IPS-20b (cell line): ENCODE results near the gene FRMPD1.

ENCODE experiments used
- H3K27ac ChIP-seq: one replicate; pipeline ENCODE4 v1.5.1; 2013; ENCODE audit warnings: low read length
- H3K27me3 ChIP-seq: 2 replicates; pipeline ENCODE4 v1.6.1; 2013; ENCODE audit warnings: mild to moderate bottlenecking, low read length, inconsistent platforms; ENCODE audit not compliant: insufficient read depth
- H3K36me3 ChIP-seq: 2 replicates; pipeline ENCODE4 v1.6.1; 2013; ENCODE audit warnings: low read depth, mild to moderate bottlenecking, inconsistent platforms, low read length, moderate library complexity; ENCODE audit not compliant: insufficient read depth
- H3K4me1 ChIP-seq: 2 replicates; pipeline ENCODE4 v1.6.1; 2013; ENCODE audit warnings: mild to moderate bottlenecking, control low read depth, inconsistent platforms, low read length, moderate library complexity; ENCODE audit not compliant: insufficient read depth
- H3K4me3 ChIP-seq: 2 replicates; pipeline ENCODE4 v1.5.1; 2013; ENCODE audit warnings: mild to moderate bottlenecking, low read length, inconsistent platforms
- H3K9ac ChIP-seq: 2 replicates; pipeline ENCODE4 v1.6.1; 2013; ENCODE audit warnings: low read depth, mild to moderate bottlenecking, inconsistent platforms, low read length, moderate library complexity
- H3K9me3 ChIP-seq: 2 replicates; pipeline ENCODE4 v1.6.1; 2013; ENCODE audit warnings: mild to moderate bottlenecking, low read depth, low read length, inconsistent platforms; ENCODE audit not compliant: insufficient read depth

The FRMPD1 gene

GRCh38 chr9:37656936-37657335 lies 6.2 kb downstream of the FRMPD1 start:
- Histone ChIP-seq H3K9ac (no peak overlapping the region), H3K27ac (no peak overlapping the region), H3K9me3 (no peaks in the 10 kb centered on the region), H3K36me3 (no peaks in the 10 kb centered on the region), H3K4me3 (no peak overlapping the region), H3K4me1 (no peaks in the 10 kb centered on the region), H3K27me3 (peaks cover 34% of the 10 kb centered on the region)

DNA sequence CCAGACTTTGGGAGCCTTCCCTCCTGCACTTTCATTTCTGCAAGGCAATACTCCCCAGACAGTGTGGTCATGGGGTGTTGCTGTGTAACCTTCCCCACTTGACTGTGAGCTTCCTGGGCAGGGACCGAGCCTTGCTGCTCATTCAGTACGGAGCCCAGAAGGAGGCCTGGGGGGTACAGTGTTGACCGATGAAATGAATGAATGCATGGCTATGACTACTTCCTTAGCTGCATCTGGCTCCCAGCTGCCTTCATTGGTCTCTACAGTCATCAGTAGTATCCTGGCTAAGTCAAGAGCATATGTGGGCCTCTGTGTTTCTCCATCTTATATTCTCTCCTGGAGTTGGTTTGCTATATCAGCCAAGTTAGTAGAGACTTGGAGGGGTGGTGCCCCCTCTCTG lies 9.9 kb downstream of the FRMPD1 start:
- Histone ChIP-seq H3K27me3 (no peaks in the 10 kb centered on the region; the same call in 1 of the 2 replicates), H3K27ac (no peak overlapping the region), H3K36me3 (no peaks in the 10 kb centered on the region), H3K9me3 (no peaks in the 10 kb centered on the region), H3K4me1 (peaks cover 4% of the 10 kb centered on the region; the same call in 1 of the 2 replicates), H3K4me3 (no peak overlapping the region), H3K9ac (no peak overlapping the region)

DNA sequence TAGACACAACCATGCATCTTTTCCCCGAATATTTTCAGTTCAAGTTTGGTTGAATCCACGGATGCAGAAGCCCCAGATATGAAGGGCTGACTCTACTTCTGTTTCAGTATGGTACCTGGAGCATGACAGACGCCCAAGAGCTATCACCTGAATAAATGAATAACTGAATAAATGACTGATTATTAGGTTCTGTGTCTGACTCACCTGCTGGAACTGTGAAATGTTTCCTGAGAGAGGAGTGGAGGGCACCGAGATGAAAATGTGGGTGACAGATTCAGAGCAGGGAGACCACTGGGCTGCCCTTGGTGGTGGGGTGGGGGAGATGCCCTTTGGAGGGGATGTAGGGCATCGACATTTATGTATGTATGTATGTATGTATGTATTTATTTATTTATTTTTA lies 13.2 kb downstream of the FRMPD1 start:
- H3K9me3 ChIP-seq = no peaks in the 10 kb centered on the region
- no peak overlapping the region for H3K27ac ChIP-seq
- H3K9ac ChIP-seq = no peak overlapping the region
- peaks cover 6% of the 10 kb centered on the region; the same call in 1 of the 2 replicates for H3K27me3 ChIP-seq
- peaks cover 13% of the 10 kb centered on the region for H3K4me1 ChIP-seq
- no peak overlapping the region for H3K4me3 ChIP-seq
- no peaks in the 10 kb centered on the region for H3K36me3 ChIP-seq

DNA sequence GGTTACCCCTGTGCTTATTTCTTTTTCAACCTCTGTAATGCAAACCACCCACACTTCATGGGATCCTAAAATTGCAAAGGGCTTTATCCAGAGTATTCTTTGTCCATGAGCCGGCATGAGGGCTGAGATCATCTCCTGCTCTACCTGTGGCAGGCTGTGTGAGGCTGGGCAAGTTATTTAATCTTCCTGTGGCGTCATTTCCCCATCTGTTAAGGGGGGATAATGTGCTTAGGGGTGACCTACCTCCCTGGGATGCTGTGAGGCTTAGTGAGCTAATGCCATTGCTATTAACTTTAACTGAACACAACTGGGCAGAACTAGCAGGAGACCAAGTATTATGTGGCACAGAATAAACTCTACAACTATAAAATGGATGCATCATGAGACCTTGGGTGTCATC lies 17.0 kb downstream of the FRMPD1 start:
- Histone ChIP-seq H3K9ac (no peak overlapping the region), H3K4me3 (no peak overlapping the region; the same call in 1 of the 2 replicates), H3K4me1 (peaks cover 29% of the 10 kb centered on the region), H3K9me3 (no peaks in the 10 kb centered on the region), H3K36me3 (no peaks in the 10 kb centered on the region), H3K27me3 (peaks cover 6% of the 10 kb centered on the region; the same call in 1 of the 2 replicates), H3K27ac (no peak overlapping the region)

DNA sequence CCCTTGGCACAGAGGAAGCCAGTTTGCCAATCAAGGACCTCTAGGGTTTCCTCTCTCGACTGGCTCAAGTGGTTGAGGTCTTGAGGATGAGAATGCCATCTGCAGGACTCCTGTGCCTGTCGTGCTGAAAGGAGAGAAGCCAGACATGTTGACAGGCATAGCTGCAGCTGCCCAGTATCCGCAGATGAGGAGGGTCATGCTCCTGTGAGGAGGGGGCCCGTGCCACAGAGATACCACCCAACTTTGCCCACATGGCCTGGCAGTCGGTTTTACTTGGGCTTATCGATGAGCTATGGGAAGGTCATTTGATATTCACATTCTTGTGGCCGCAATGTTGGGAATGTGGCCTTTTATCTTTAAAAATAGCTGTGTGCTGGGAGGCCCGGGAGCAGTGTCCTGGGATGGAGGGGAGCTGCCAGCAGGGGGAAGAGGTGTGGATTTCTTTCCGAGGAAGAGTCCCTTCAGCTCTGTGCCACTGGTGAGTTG lies 17.4 kb downstream of the FRMPD1 start:
- H3K4me3 ChIP-seq = peak overlapping the region; percentile 29; the same call in 1 of the 2 replicates
- H3K27me3 ChIP-seq = peaks cover 6% of the 10 kb centered on the region; the same call in 1 of the 2 replicates
- no peak overlapping the region for H3K9ac ChIP-seq
- peaks cover 29% of the 10 kb centered on the region for H3K4me1 ChIP-seq
- H3K36me3 ChIP-seq = no peaks in the 10 kb centered on the region
- H3K9me3 ChIP-seq = no peaks in the 10 kb centered on the region
- no peak overlapping the region for H3K27ac ChIP-seq

- peaks cover 29% of the 10 kb centered on the region for H3K4me1 ChIP-seq
- H3K27ac ChIP-seq = no peak overlapping the region
- H3K9me3 ChIP-seq = no peaks in the 10 kb centered on the region
- H3K27me3 ChIP-seq = peaks cover 6% of the 10 kb centered on the region; the same call in 1 of the 2 replicates
- H3K9ac ChIP-seq = no peak overlapping the region
- H3K4me3 ChIP-seq = no peak overlapping the region
- no peaks in the 10 kb centered on the region for H3K36me3 ChIP-seq
Measured at GRCh38 chr9:37669232-37669631, 18.5 kb downstream of the FRMPD1 start.

DNA sequence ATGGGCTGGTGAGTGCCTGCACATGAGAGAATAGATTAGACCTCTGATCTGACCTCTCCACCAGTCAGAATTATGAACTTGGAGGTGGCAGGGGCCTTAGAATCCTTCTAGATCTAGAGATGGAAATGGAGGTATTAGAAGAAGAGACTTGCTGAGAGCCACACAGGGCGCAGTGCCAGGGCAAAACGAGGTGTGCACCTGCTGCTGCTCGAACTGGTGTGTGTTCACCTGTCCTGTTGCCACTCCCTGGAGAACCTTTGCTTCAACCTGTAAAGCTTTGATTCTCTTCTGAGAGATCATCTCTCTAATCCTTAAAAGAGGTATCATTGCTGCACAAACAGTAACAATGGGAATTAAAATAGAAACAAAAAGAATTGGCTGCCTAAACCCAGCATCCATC lies 24.9 kb downstream of the FRMPD1 start:
- Histone ChIP-seq H3K27ac (no peak overlapping the region), H3K27me3 (no peaks in the 10 kb centered on the region), H3K4me1 (peaks cover 4% of the 10 kb centered on the region; the same call in 1 of the 2 replicates), H3K9me3 (no peaks in the 10 kb centered on the region), H3K36me3 (no peaks in the 10 kb centered on the region), H3K4me3 (no peak overlapping the region), H3K9ac (no peak overlapping the region)

DNA sequence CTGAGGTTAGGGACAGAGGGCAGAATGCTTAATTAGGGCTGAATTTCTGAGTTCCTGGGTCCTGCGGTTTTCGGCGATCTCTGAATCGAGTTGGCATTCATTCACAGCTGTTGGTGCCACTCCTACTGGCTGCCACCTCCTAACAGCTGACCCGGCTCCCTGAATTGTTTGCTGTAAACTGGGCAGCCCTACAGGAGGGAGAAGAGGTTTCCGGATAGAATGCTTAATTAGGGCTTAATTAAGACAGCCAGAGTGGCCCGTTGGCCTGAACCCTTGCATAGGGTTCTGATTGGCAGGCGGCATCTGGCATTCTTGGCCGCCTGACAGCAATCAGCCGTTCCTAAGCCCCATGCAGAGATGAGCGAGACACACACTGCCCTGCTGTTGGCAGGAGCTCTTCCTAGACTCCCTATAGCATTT lies 25.7 kb downstream of the FRMPD1 start:
- H3K27ac ChIP-seq = no peak overlapping the region
- H3K4me3 ChIP-seq = no peak overlapping the region

GRCh38 chr9:37677435-37677834 lies 26.7 kb downstream of the FRMPD1 start:
- H3K27ac ChIP-seq = no peak overlapping the region
- H3K27me3 ChIP-seq = no peaks in the 10 kb centered on the region
- no peaks in the 10 kb centered on the region for H3K9me3 ChIP-seq
- no peak overlapping the region for H3K4me3 ChIP-seq
- H3K36me3 ChIP-seq = no peaks in the 10 kb centered on the region
- no peaks in the 10 kb centered on the region for H3K4me1 ChIP-seq
- no peak overlapping the region for H3K9ac ChIP-seq

More for the DNA sequence above, 25.7 kb downstream of the FRMPD1 start:
- Histone ChIP-seq H3K9me3 (no peaks in the 10 kb centered on the region), H3K36me3 (no peaks in the 10 kb centered on the region), H3K4me1 (no peaks in the 10 kb centered on the region), H3K9ac (no peak overlapping the region), H3K27me3 (no peaks in the 10 kb centered on the region)

DNA sequence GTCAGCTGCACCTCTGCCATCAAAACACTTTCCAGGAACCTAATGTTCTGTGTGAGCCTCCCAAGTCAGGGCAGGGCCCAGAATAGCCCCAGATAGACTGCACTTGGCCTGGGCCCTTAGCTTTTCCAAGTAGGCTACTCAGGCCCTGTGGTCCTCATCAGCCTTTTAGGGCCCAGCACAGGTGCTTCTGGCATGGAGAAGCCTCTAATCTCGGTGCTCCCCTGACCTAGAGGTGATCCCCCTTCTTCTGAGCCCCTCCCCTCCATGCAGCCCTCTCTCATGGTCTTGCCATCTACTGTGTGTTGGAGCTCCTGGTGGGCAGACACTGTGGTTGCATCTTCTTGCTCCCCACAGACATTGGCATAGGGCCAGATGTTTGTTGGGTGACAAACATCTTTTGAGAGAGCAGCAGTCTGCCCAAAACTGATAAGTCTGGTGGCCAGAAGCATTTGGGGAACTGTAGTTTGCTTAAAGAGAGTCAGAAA lies 28.1 kb downstream of the FRMPD1 start:
- H3K4me1 ChIP-seq = no peaks in the 10 kb centered on the region
- H3K9me3 ChIP-seq = no peaks in the 10 kb centered on the region
- H3K4me3 ChIP-seq = no peak overlapping the region
- no peak overlapping the region for H3K27ac ChIP-seq
- H3K27me3 ChIP-seq = no peaks in the 10 kb centered on the region
- H3K36me3 ChIP-seq = no peaks in the 10 kb centered on the region
- no peak overlapping the region for H3K9ac ChIP-seq

- no peaks in the 10 kb centered on the region for H3K9me3 ChIP-seq
- H3K27ac ChIP-seq = no peak overlapping the region
- H3K36me3 ChIP-seq = no peaks in the 10 kb centered on the region
- H3K27me3 ChIP-seq = no peaks in the 10 kb centered on the region
- no peak overlapping the region for H3K9ac ChIP-seq
- H3K4me3 ChIP-seq = no peak overlapping the region
- no peaks in the 10 kb centered on the region for H3K4me1 ChIP-seq
Measured at GRCh38 chr9:37679649-37680402, 29.1 kb downstream of the FRMPD1 start.

DNA sequence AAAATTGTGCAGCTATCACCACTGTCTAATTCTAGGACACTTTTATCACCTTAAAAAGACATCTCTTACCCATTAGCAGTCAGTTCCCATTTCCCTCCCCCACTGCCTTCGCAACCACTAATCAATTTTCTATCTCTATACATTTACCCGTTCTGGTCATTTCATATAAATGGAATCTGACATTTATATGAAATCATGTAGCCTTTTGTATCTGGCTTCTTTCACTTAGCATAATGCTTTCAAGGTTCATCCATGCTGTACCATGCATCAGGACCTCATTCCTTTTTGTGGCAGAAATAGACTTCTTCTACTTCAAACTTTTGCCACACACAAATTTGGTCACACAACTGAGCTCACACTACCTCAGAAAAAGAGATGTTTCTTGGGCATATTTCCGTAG lies 32.2 kb downstream of the FRMPD1 start:
- no peaks in the 10 kb centered on the region for H3K9me3 ChIP-seq
- H3K36me3 ChIP-seq = no peaks in the 10 kb centered on the region
- no peak overlapping the region for H3K9ac ChIP-seq
- H3K27ac ChIP-seq = no peak overlapping the region
- no peaks in the 10 kb centered on the region for H3K4me1 ChIP-seq
- no peak overlapping the region for H3K4me3 ChIP-seq
- no peaks in the 10 kb centered on the region; the same call in 1 of the 2 replicates for H3K27me3 ChIP-seq
